ENCODE measurements around the gene C19orf25.

Gene C19orf25

DNA sequence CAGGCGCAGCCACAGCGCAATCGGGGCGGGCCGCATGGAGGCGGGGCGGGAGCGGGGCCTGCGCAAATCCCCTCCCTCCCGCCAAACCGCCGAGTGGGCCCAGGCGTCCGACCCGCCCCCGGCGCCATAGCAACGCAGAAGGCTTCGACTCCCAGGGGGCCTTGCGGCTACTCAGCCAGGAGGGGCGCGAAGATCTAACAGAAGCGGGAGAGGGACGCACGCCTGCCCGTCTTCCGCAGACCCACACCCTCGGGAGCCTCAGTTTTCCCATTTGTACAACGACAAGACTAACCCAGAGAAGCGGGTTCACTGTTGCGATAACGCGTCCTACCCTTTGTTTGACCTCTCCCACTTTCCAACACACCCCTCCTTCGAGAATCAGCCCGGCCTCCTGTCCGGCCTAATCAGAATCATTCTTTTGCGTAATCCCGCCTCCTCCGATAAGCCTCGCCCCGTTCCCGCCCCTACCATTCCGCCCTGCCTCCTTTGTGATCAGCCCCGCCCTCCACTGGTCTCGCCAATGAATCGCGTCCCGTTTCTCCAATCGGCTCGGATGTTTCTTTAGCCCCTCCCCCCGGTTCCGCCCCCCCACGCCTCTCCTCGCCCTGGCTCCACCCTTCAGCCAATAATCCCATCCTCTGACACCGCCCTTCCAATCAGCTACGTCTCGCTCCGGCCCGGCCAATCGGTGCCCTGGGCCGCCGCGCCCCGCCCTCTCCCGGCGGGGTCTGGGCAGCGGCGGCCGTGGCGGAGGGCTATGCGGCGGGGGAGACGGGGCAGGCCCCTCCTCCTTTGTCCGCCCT lies 11.5 kb upstream of the C19orf25 start, which contains the start of gene PCSK4:
TSS of gene PCSK4 (minus strand) at position 40 of the 803 bp plus-strand sequence. CDS start at position 36, 4 bp downstream.
- H3K4me3 ChIP-seq (ENCODE audit: control insufficient read depth, low read depth, low read length): peak within 1 kb of the TSS; percentile 63
- TF ChIP-seq, protein P1, sequence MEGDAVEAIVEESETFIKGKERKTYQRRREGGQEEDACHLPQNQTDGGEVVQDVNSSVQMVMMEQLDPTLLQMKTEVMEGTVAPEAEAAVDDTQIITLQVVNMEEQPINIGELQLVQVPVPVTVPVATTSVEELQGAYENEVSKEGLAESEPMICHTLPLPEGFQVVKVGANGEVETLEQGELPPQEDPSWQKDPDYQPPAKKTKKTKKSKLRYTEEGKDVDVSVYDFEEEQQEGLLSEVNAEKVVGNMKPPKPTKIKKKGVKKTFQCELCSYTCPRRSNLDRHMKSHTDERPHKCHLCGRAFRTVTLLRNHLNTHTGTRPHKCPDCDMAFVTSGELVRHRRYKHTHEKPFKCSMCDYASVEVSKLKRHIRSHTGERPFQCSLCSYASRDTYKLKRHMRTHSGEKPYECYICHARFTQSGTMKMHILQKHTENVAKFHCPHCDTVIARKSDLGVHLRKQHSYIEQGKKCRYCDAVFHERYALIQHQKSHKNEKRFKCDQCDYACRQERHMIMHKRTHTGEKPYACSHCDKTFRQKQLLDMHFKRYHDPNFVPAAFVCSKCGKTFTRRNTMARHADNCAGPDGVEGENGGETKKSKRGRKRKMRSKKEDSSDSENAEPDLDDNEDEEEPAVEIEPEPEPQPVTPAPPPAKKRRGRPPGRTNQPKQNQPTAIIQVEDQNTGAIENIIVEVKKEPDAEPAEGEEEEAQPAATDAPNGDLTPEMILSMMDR (conservative IDR thresholded peaks at IDR 0.05; ENCODE audit: control insufficient read depth, insufficient read depth, low read depth, low read length): no peak

DNA sequence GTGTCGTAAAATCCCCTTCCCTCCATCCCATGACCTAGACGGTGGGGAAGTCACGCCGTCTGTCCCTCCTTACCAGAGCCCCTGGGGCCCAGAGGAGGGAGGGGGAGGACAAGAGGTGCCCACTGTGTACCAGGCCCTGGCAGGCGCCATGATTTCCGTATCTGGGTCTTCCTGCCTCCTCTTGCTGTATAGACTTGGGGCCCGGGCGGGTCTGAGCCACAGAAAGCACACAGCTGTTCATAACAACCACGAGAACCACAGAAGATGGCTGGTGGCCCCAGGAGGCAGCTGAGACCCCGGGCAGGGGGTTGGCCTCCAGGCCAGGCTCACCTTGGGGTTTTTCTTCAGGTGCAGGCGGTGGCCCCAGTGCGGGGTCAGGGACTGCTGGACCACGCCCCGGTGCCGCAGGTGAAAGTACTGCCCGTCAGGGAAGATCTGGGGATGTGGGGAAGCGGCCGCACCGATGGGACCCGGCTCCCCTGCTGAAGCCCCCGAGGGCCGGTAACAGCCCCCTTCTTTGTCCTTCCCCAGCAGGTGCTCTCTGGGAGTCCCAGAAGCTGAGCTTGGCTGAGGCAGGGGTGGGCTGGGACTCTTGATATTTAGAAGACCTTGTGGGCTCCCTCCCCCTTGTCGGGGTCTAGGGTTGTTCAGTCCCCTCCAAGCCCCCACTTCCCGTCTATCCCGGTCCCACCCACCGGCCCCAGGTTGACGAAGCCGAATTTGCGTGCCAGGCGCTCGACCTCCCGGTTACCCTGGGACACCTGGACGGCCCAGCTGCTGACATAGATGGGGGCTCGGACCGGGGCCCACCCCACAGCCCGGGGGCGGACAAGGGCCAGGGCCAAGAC lies 10.7 kb upstream of the C19orf25 start:
- H3K4me3 ChIP-seq (ENCODE audit: control insufficient read depth, low read depth, low read length): peak overlapping the region; percentile 63
- DNase-seq (ENCODE audit: low read depth): no peak
- TF ChIP-seq, protein P1 (conservative IDR thresholded peaks at IDR 0.05; ENCODE audit: control insufficient read depth, insufficient read depth, low read depth, low read length): no peak

More for the DNA sequence above, 11.5 kb upstream of the C19orf25 start, which contains the start of gene PCSK4:
- peak; percentile 98 for DNase-seq (ENCODE audit: low read depth)

DNA sequence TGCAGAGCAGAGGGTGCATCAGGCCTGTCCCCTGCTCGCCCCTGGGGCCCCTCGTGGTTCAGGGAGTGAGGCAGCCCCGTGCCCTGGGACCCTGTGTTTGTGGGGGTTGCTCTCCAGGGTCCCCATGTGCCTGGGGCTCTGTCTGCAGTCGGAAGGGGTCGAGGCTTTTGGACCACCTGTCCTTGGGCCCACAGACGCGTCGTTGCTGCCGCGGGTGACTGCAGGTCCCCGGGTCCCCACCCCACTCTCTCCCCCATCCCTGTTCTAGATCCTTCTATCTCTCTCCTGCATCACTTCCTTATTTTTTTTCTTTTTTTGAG lies 9.2 kb upstream of the C19orf25 start:
- H3K4me3 ChIP-seq (ENCODE audit: control insufficient read depth, low read depth, low read length): no peak overlapping the region
- TF ChIP-seq, protein P1 (conservative IDR thresholded peaks at IDR 0.05; ENCODE audit: control insufficient read depth, insufficient read depth, low read depth, low read length): no peak
- DNase-seq (ENCODE audit: low read depth): no peak

DNA sequence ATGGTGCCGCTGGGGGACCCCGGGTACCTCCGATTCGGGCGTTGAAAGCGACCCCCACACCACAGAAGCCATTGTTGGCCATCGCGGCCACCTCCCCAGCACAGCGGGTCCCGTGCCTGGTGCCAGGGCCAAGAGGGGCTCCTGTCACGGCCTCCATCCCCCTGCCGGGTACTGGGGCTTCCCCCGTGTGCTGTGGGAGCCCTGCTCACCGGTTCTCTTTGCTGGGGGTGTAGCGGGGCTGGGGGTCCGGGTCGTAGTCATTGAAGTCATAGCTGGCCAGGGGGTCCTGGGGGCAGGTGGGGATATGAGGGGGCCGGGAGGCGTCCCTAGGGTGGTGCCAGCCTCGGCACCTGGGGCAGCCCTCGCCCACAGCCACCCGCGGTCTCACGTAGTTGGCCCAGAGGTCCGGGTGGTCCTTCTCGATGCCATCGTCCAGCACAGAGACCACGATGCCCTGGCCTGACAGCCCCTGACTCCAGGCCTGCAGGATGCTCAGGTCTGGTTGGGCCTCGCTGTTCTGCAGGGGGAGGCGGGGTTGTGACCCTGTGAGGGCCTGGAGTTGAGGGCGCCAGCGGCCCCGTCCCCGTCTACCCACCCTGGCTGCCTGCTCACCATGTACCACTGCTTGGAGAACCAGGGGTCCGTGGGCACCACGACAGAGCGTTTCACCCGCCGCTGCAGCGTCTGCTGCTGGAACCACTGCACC lies 8.7 kb upstream of the C19orf25 start:
- DNase-seq (ENCODE audit: low read depth): no peak
- H3K4me3 ChIP-seq (ENCODE audit: control insufficient read depth, low read depth, low read length): no peak overlapping the region
- TF ChIP-seq, protein P1 (conservative IDR thresholded peaks at IDR 0.05; ENCODE audit: control insufficient read depth, insufficient read depth, low read depth, low read length): no peak

DNA sequence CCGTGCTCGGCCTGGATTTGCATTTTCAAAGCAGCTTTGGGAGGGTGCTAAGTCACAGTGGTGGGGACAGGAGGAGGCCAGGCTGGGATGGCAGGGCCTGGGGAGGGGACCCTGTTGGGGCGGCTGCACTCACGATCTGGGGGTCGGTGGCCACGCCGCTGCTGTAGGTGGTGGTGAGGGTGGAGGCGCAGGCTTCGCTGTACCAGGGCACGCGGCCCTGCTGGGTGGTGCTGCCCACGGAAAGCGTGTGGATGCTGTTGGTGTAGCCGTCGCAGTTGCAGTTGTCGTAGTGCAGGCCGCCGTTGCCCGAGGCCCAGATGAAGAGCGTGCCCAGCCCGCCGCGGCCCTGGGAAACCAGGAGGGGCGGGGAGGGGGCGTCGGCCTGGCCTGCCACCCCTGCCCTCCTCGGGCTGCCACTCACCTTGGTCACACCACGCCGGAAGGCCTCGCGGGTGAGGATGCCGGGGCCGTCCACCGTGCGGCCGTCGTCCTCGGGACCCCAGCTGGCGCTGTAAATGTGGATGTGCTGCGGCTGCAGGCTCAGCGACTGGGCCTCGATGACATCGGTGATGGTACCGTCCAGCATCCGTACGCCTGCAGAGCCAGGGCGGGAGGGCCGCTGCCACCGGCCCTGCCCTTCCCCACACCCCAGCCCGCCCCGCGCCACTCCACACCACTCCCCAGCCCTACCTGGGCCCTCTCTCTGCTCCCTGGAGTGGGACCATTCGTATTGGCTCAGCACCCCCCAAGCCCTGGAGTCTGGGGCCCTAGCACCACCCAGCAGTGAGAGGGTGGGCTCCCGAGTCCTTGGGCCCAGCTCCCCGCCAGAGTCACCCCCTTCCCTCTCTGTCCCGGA lies 7.9 kb upstream of the C19orf25 start:
- TF ChIP-seq, protein P1 (conservative IDR thresholded peaks at IDR 0.05; ENCODE audit: control insufficient read depth, insufficient read depth, low read depth, low read length): no peak
- no peak overlapping the region for H3K4me3 ChIP-seq (ENCODE audit: control insufficient read depth, low read depth, low read length)
- DNase-seq (ENCODE audit: low read depth): no peak
